Endothelial cell of umbilical vein (primary cell): ENCODE results near the gene BTBD2. TPM values are rescaled to one million over a fixed set of nuclear protein-coding genes. Genes with fewer than 3 reads are reported as not detected.

Experiments
- BruUV-seq: library from RNA; stranded (reverse); fragments of 400-500 nt; replicated peaks from 2 replicates; lab custom pipeline; 2021; lab: Mats Ljungman, UMichigan
- CTCF ChIA-PET: fragments of 300-600, 350-600 bp; sonication (Branson Sonifier 250); formaldehyde crosslinking; loops from one replicate; lab custom pipeline; 2021; ENCODE audit warnings: antibody characterized with exemption, inconsistent platforms; lab: Charles Lee
- POLR2A ChIA-PET: fragments of 300-600, 350-600 bp; sonication (Branson Sonifier 250); formaldehyde crosslinking; loops from one replicate; lab custom pipeline; 2021; ENCODE audit warnings: antibody characterized with exemption, inconsistent platforms; lab: Charles Lee
- DNase-seq: peaks from one replicate; pipeline ENCODE4 v3.0.0-alpha.2; 2011; ENCODE audit warnings: low read depth, low spot score
- FAIRE-seq: peaks from 2 replicates; lab custom pipeline; 2011; peaks lifted over from hg19 to GRCh38; lab: Jason Lieb, UNC
- H2AFZ ChIP-seq: 2 replicates; pipeline ENCODE4 v1.6.0; 2012; ENCODE audit warnings: low read depth, low read length, control low read depth, inconsistent platforms
- H3K27ac ChIP-seq: 2 replicates; pipeline ENCODE4 v1.5.1; 2011; ENCODE audit warnings: low read depth, mild to moderate bottlenecking, control low read depth, low read length, moderate library complexity; ENCODE audit not compliant: insufficient read depth
- H3K27me3 ChIP-seq, 2 experiments: 2 replicates each; pipeline versions ENCODE4 v1.6.0 to v1.6.1; 2011; ENCODE audit warnings: low read length in 2 of 2, mixed read lengths in 1 of 2; ENCODE audit not compliant: control insufficient read depth in 2 of 2, insufficient read depth in 2 of 2
- H3K36me3 ChIP-seq, 2 experiments: 2 replicates in 1 of 2; 3 replicates in 1 of 2; pipeline ENCODE4 v1.5.1; 2011; ENCODE audit warnings: low read length in 2 of 2, mild to moderate bottlenecking in 1 of 2, moderate library complexity in 1 of 2; ENCODE audit not compliant: control insufficient read depth in 2 of 2, insufficient read depth in 2 of 2; ENCODE audit errors: extremely low read depth in 1 of 2
- H3K4me1 ChIP-seq: 3 replicates; pipeline ENCODE4 v1.5.1; 2011; ENCODE audit warnings: mild to moderate bottlenecking, low read length; ENCODE audit not compliant: control insufficient read depth, insufficient read depth; ENCODE audit errors: extremely low read depth
- H3K4me2 ChIP-seq: 2 replicates; pipeline ENCODE4 v1.6.1; 2011; ENCODE audit warnings: low read length, control low read depth, mixed read lengths; ENCODE audit not compliant: insufficient read depth
- H3K4me3 ChIP-seq, 3 experiments: fragments of 200-600 bp in 1 of 3; sonication (generic), shearing (Covaris generic) in 1 of 3; replicated peaks in 1 of 3; 2 replicates each; pipeline ENCODE4 v1.5.1; 2011 to 2016; ENCODE audit warnings: control low read depth in 3 of 3, low read length in 3 of 3, mild to moderate bottlenecking in 2 of 3, inconsistent platforms in 1 of 3, low read depth in 1 of 3, moderate library complexity in 1 of 3; ENCODE audit not compliant: insufficient read depth in 1 of 3
- H3K79me2 ChIP-seq: 2 replicates; pipeline ENCODE4 v1.6.0; 2012; ENCODE audit warnings: low read length, inconsistent platforms; ENCODE audit not compliant: control insufficient read depth, insufficient read depth
- H3K9ac ChIP-seq: replicated peaks from 2 replicates; pipeline ENCODE3; 2011; ENCODE audit warnings: low read length, control low read depth; ENCODE audit not compliant: insufficient read depth; ENCODE audit errors: extremely low read depth
- H3K9me1 ChIP-seq: replicated peaks from 3 replicates; pipeline ENCODE4 v1.6.0; 2011; ENCODE audit warnings: mild to moderate bottlenecking, low read length; ENCODE audit not compliant: control insufficient read depth, insufficient read depth; ENCODE audit errors: extremely low read depth
- H3K9me3 ChIP-seq: replicated peaks from 2 replicates; pipeline ENCODE4 v1.5.1; 2012; ENCODE audit warnings: low read length, inconsistent platforms; ENCODE audit not compliant: control insufficient read depth, insufficient read depth
- H4K20me1 ChIP-seq: replicated peaks from 2 replicates; pipeline ENCODE3; 2011; ENCODE audit warnings: mild to moderate bottlenecking, low read length; ENCODE audit not compliant: control insufficient read depth, insufficient read depth; ENCODE audit errors: extremely low read depth
- CTCF ChIP-seq, 2 donors: IDR thresholded peaks; 1 replicate in 1 of 2; 2 replicates in 1 of 2; pipeline ENCODE4 v1.5.1; 2011; ENCODE audit warnings: low read length in 2 of 2, mild to moderate bottlenecking in 2 of 2, moderate library complexity in 2 of 2, control low read depth in 1 of 2, inconsistent platforms in 1 of 2, low read depth in 1 of 2; ENCODE audit not compliant: insufficient read depth in 1 of 2; ENCODE audit errors: extremely low read depth in 1 of 2
- EZH2 ChIP-seq: IDR thresholded peaks from 2 replicates; pipeline ENCODE4 v1.6.1; 2012; ENCODE audit warnings: borderline replicate concordance, low read depth, mild to moderate bottlenecking, moderate library complexity, low read length, inconsistent platforms; ENCODE audit not compliant: severe bottlenecking
- FOS ChIP-seq: IDR thresholded peaks from 2 replicates; pipeline ENCODE4 v1.6.1; 2011; ENCODE audit warnings: mild to moderate bottlenecking, low read length, moderate library complexity, borderline replicate concordance; ENCODE audit not compliant: insufficient read depth
- GATA2 ChIP-seq: IDR thresholded peaks from 2 replicates; pipeline ENCODE4 v1.7.0; 2011; ENCODE audit warnings: low read depth, mild to moderate bottlenecking, moderate library complexity, mixed read lengths, low read length; ENCODE audit not compliant: insufficient read length, insufficient read depth
- JUN ChIP-seq: IDR thresholded peaks from 2 replicates; pipeline ENCODE4 v1.6.1; 2011; ENCODE audit warnings: borderline replicate concordance, low read depth; ENCODE audit not compliant: insufficient read length, insufficient read depth
- MYC ChIP-seq: IDR thresholded peaks from one replicate; pipeline ENCODE4 v1.6.1; 2011; ENCODE audit warnings: mild to moderate bottlenecking, low read depth, low read length
- POLR2A ChIP-seq: IDR thresholded peaks from 2 replicates; pipeline ENCODE4 v1.6.1; 2012; ENCODE audit warnings: low read depth, mild to moderate bottlenecking, control low read depth, low read length
- POLR2AphosphoS5 ChIP-seq: IDR thresholded peaks from 2 replicates; pipeline ENCODE4 v1.6.1; 2012; ENCODE audit warnings: low read depth, mild to moderate bottlenecking, control low read depth, low read length, moderate library complexity; ENCODE audit not compliant: insufficient read depth
- dilution Hi-C: fragments of 300-500 bp; cut with MboI; formaldehyde crosslinking; loops from one replicate; pipeline ENCODE4 v1.15.0; 2019; ENCODE audit warnings: low sequenced_read_pairs; ENCODE audit not compliant: extremely low pct_ligation_motif_present
- intact Hi-C: fragments of 100-400 bp; cut with micrococcal nuclease; formaldehyde crosslinking; loops from one replicate; pipeline ENCODE4 v1.10.0; 2022
- polyA plus RNA-seq, 4 experiments: library from polyadenylated mRNA; depleted of rRNA in 3 of 4; stranded (reverse) in 3 of 4; unstranded in 1 of 4; fragments of >200 nt; gene quantifications; 2 replicates each; pipeline versions ENCODE4 v1.2.1 to v1.2.3, GENCODE V29; 2011 to 2012; ENCODE audit warnings: missing spikeins in 1 of 4
- total RNA-seq: library from RNA; stranded (reverse); gene quantifications from 2 replicates; pipeline ENCODE4 v1.2.3, GENCODE V29; 2021
- TF ChIP-seq, protein P1 (sequence below): IDR thresholded peaks from 2 replicates; pipeline ENCODE4 v1.6.1; 2011; ENCODE audit not compliant: insufficient read depth, insufficient read length

Gene BTBD2
- total and polyA plus RNA-seq, 2 donors (not counting 3 experiments of a cell fraction or from before 2014, with no cell fraction given), result 59.2 to 78.2 TPM

DNA sequence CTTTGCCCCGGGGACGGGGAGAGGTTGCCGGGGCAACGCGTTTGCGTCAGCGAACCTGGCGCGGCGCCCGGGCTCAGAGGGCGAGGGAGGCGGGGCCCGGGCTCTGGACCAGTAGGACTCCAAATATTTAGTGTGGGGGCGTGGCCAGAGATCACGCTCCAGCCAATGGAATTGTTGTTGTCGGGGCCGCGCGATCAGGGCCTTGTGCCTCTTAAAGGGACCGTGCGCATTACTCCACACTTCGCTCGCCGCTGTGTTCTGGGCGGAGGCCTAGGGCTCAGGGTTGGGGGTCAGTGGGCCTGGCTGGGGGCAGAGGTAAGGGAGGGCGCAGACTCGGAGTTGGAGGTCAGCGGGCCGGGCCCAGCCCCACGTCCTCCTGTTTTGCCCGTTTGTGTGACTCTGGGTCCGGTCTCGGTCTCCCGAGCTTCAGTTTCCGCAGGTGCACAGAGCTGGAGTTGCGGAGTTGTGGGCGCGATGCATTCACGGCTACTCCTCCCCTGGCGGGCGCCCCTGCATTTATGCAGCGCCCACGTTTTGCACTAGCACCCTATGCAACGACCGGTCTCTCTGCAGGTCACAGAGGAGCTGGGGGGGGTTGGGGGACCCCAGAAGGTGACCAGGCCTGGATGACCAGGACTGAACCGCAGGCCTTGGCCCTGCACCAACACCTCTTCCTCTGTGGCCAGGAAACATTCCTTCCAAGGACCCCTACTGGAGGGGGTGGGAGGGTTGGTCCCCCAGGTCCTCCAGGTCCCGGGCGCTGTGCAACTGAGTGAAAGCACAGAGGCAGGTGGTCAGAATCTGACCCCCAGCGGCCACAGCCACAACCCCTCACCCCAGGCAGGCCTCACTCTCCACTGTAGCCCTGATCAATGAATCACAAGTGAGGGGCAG, 46.2 kb upstream of the BTBD2 start:
- Histone ChIP-seq H2AFZ (peak overlapping the region; percentile 87), H3K9ac (peak overlapping the region; percentile 71), H3K9me1 (no peaks in the 10 kb centered on the region), H3K27me3 (no peaks in the 10 kb centered on the region), H4K20me1 (no peaks in the 10 kb centered on the region), H3K4me3 (peak overlapping the region; percentile 17 to 51 (median 41)), H3K27ac (peak overlapping the region; percentile 77), H3K79me2 (no peaks in the 10 kb centered on the region), H3K4me1 (peaks cover 27% of the 10 kb centered on the region), H3K9me3 (no peaks in the 10 kb centered on the region), H3K36me3 (no peaks in the 10 kb centered on the region), H3K4me2 (peak overlapping the region; percentile 82)
- DNase-seq (peak; percentile 98), FAIRE-seq (peak; percentile 97)
- intact Hi-C loops (no loop called here), dilution Hi-C loops (no loop called here)
- ChIA-PET CTCF (interaction anchor here (0.6 to 1.1 kb wide), 4 partner anchors 8 to 284 kb away, joined by 3 to 4 read pairs (median 3); no protein-coding TSS in a partner anchor), POLR2A (no interaction called here)
- BruUV-seq, result no TSS peak
- no peak for TF ChIP-seq MYC
- TF ChIP-seq CTCF (IDR thresholded peaks at IDR 0.05; ENCODE audit: extremely low read depth in 1 of 2, insufficient read depth in 1 of 2, low read depth in 1 of 2, low read length in 2 of 2), result no peak
- no peak for TF ChIP-seq FOS
- TF ChIP-seq, protein P1, sequence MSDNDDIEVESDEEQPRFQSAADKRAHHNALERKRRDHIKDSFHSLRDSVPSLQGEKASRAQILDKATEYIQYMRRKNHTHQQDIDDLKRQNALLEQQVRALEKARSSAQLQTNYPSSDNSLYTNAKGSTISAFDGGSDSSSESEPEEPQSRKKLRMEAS, result peak; percentile 40
- no peak for TF ChIP-seq EZH2
- TF ChIP-seq GATA2, result no peak
- TF ChIP-seq POLR2AphosphoS5, result peak; percentile 26
- TF ChIP-seq JUN, result no peak
- peak; percentile 33 for TF ChIP-seq POLR2A
